Neural progenitor cell (in vitro differentiated cells): ENCODE data around the gene ACAD10. TPM values are rescaled to one million over a fixed set of nuclear protein-coding genes. Genes with fewer than 3 reads are reported as not detected.

ENCODE experiments used
- DNase-seq: peaks from one replicate; pipeline ENCODE4 v3.0.0-alpha.2; 2016; ENCODE audit warnings: low spot score
- H2AFZ ChIP-seq: fragments of 200-600 bp; sonication (generic); replicated peaks from 2 replicates; pipeline ENCODE4 v1.6.1; 2016; ENCODE audit warnings: antibody characterized with exemption
- H3F3A ChIP-seq: fragments of 200-600 bp; sonication (generic); 2 replicates; pipeline ENCODE4 v1.6.1; 2016; ENCODE audit warnings: antibody characterized with exemption, low read depth
- H3K27ac ChIP-seq: fragments of 200-600 bp; sonication (generic); 2 replicates; pipeline ENCODE4 v1.5.1; 2016; ENCODE audit warnings: mild to moderate bottlenecking
- H3K27me3 ChIP-seq: fragments of 200-600 bp; sonication (generic); 2 replicates; pipeline ENCODE4 v1.6.1; 2016; ENCODE audit warnings: mild to moderate bottlenecking, moderate library complexity
- H3K36me3 ChIP-seq: fragments of 200-600 bp; sonication (generic); 2 replicates; pipeline ENCODE4 v1.5.1; 2016
- H3K4me1 ChIP-seq: fragments of 200-600 bp; sonication (generic); 2 replicates; pipeline ENCODE4 v1.6.1; 2016; ENCODE audit warnings: mixed run types
- H3K4me2 ChIP-seq: fragments of 200-600 bp; sonication (generic); 2 replicates; pipeline ENCODE4 v1.6.1; 2016
- H3K4me3 ChIP-seq: fragments of 200-600 bp; sonication (generic); 2 replicates; pipeline ENCODE4 v1.5.1; 2016
- H3K79me2 ChIP-seq: fragments of 200-600 bp; sonication (generic); 2 replicates; pipeline ENCODE4 v1.6.1; 2016; ENCODE audit warnings: low read depth
- H3K9ac ChIP-seq: fragments of 200-600 bp; sonication (generic); 2 replicates; pipeline ENCODE4 v1.6.1; 2016
- H3K9me3 ChIP-seq: fragments of 200-600 bp; sonication (generic); 2 replicates; pipeline ENCODE4 v1.5.1; 2016; ENCODE audit warnings: low read depth
- H4K20me1 ChIP-seq: fragments of 200-600 bp; sonication (generic); 2 replicates; pipeline ENCODE4 v1.6.1; 2016; ENCODE audit warnings: low read depth
- H3K27ac Mint-ChIP-seq: 3 replicates; pipeline ENCODE4 v1.8.0; 2021; ENCODE audit warnings: mixed read lengths
- H3K27me3 Mint-ChIP-seq: 2 replicates; pipeline ENCODE4 v1.8.0; 2022; ENCODE audit warnings: low read depth, mild to moderate bottlenecking, inconsistent platforms, moderate library complexity, mixed read lengths; ENCODE audit not compliant: insufficient read depth
- H3K36me3 Mint-ChIP-seq: 3 replicates; pipeline ENCODE4 v1.8.0; 2021; ENCODE audit warnings: mixed read lengths
- H3K4me1 Mint-ChIP-seq: 3 replicates; pipeline ENCODE4 v1.8.0; 2021; ENCODE audit warnings: mixed read lengths
- H3K4me3 Mint-ChIP-seq: 3 replicates; pipeline ENCODE4 v1.8.0; 2021; ENCODE audit warnings: mild to moderate bottlenecking, moderate library complexity, mixed read lengths
- H3K9me3 Mint-ChIP-seq: 3 replicates; pipeline ENCODE4 v1.8.0; 2020; ENCODE audit warnings: mixed read lengths
- EZH2 ChIP-seq: fragments of 200-600 bp; sonication (generic); IDR thresholded peaks from 2 replicates; pipeline ENCODE4 v1.6.1; 2017; ENCODE audit warnings: antibody characterized with exemption, mild to moderate bottlenecking, moderate library complexity
- EZH2phosphoT487 ChIP-seq: fragments of 200-600 bp; sonication (generic); IDR thresholded peaks from 2 replicates; pipeline ENCODE4 v1.6.1; 2017; ENCODE audit warnings: antibody characterized with exemption
- total RNA-seq: library from RNA; depleted of rRNA; stranded (reverse); fragments of >200 nt; gene quantifications from 2 replicates; pipeline ENCODE4 v1.2.3, GENCODE V29; 2015; ENCODE audit warnings: low replicate concordance
- TF ChIP-seq, protein P1 (sequence below): fragments of 200-600 bp; sonication (generic); IDR thresholded peaks from 2 replicates; pipeline ENCODE4 v1.5.1; 2017; ENCODE audit warnings: antibody characterized with exemption, mild to moderate bottlenecking

Gene ACAD10
- total RNA-seq, 1 donor from 2014 or later: 13.8 TPM

DNA sequence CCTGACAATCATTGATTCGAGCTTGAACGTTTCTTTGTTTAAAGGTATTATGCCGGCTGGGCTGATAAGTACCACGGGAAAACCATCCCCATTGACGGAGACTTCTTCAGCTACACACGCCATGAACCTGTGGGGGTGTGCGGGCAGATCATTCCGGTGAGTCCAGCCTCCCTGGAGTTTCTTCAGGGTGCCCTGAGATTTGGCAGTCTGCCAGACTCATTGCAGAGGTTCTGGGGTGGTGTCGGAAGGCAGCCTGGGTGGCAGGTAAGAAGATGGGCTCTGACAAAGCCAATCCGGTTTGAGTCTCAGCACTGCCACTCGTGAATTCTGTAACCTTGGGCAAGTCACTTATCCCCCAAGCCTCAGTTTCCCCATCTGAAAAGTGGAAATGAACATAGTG is 103.9 kb downstream of the ACAD10 start:
- no peak for TF ChIP-seq EZH2phosphoT487
- TF ChIP-seq EZH2: no peak
- TF ChIP-seq, protein P1, sequence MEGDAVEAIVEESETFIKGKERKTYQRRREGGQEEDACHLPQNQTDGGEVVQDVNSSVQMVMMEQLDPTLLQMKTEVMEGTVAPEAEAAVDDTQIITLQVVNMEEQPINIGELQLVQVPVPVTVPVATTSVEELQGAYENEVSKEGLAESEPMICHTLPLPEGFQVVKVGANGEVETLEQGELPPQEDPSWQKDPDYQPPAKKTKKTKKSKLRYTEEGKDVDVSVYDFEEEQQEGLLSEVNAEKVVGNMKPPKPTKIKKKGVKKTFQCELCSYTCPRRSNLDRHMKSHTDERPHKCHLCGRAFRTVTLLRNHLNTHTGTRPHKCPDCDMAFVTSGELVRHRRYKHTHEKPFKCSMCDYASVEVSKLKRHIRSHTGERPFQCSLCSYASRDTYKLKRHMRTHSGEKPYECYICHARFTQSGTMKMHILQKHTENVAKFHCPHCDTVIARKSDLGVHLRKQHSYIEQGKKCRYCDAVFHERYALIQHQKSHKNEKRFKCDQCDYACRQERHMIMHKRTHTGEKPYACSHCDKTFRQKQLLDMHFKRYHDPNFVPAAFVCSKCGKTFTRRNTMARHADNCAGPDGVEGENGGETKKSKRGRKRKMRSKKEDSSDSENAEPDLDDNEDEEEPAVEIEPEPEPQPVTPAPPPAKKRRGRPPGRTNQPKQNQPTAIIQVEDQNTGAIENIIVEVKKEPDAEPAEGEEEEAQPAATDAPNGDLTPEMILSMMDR: no peak
- Mint-ChIP-seq H3K27me3 (peaks cover 2% of the 10 kb centered on the region), H3K4me3 (no peak overlapping the region), H3K27ac (no peak overlapping the region), H3K36me3 (peaks cover 20% of the 10 kb centered on the region), H3K9me3 (no peaks in the 10 kb centered on the region), H3K4me1 (no peaks in the 10 kb centered on the region)
- H3K9ac ChIP-seq: no peak overlapping the region
- H3K9me3 ChIP-seq: no peaks in the 10 kb centered on the region
- no peak overlapping the region for H3K4me3 ChIP-seq
- H3F3A ChIP-seq: no peaks in the 10 kb centered on the region
- H3K4me2 ChIP-seq: no peak overlapping the region
- no peak overlapping the region for H3K27ac ChIP-seq
- H3K79me2 ChIP-seq: no peaks in the 10 kb centered on the region
- DNase-seq: no peak
- H3K36me3 ChIP-seq: peaks cover 11% of the 10 kb centered on the region
- H2AFZ ChIP-seq: no peak overlapping the region
- no peaks in the 10 kb centered on the region for H3K4me1 ChIP-seq
- no peaks in the 10 kb centered on the region for H3K27me3 ChIP-seq
- H4K20me1 ChIP-seq: no peaks in the 10 kb centered on the region

GRCh38 chr12:111791507-111791906 is 105.7 kb downstream of the ACAD10 start:
- Histone ChIP-seq H2AFZ (no peak overlapping the region), H3K9ac (no peak overlapping the region), H3K36me3 (peaks cover 6% of the 10 kb centered on the region), H4K20me1 (no peaks in the 10 kb centered on the region), H3K9me3 (no peaks in the 10 kb centered on the region), H3K79me2 (no peaks in the 10 kb centered on the region), H3K27ac (no peak overlapping the region), H3K4me1 (no peaks in the 10 kb centered on the region), H3K27me3 (no peaks in the 10 kb centered on the region), H3F3A (no peaks in the 10 kb centered on the region), H3K4me3 (no peak overlapping the region), H3K4me2 (no peak overlapping the region)
- H3K4me1 Mint-ChIP-seq: no peaks in the 10 kb centered on the region
- no peak overlapping the region for H3K4me3 Mint-ChIP-seq
- TF ChIP-seq EZH2: no peak
- no peak for TF ChIP-seq EZH2phosphoT487
- TF ChIP-seq, protein P1: no peak
- no peaks in the 10 kb centered on the region for H3K9me3 Mint-ChIP-seq
- peaks cover 5% of the 10 kb centered on the region for H3K27me3 Mint-ChIP-seq
- no peak for DNase-seq
- no peak overlapping the region for H3K27ac Mint-ChIP-seq
- peaks cover 15% of the 10 kb centered on the region for H3K36me3 Mint-ChIP-seq

DNA sequence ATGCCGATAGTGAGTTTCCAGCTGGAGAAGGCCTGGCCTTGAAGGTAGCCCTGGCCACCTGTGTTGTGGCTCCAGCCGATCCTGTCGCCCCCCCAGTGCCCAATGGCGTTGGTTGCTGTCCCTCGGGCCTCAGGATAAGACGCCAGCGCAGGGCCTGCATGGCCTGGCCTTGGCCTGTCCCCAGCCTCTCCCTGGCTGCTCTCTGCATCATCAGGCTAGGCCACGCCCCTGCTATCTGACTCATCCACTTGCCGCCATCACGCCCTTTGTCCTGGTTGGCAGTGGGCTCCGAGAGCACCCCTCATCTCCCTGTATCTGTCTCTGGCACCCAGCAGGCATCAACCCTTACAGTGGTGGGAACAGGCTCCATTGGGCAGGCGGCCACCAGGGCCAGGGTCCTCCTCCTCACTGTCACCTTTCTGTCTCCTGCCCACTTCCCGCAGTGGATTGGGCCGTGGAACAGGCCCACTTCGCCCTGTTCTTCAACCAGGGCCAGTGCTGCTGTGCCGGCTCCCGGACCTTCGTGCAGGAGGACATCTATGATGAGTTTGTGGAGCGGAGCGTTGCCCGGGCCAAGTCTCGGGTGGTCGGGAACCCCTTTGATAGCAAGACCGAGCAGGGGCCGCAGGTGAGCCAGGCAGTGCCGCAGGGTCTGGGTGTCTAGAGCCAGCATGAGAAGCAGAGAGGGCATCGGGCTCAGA is 106.5 kb downstream of the ACAD10 start:
- H3K27me3 Mint-ChIP-seq: peaks cover 5% of the 10 kb centered on the region
- DNase-seq: no peak
- peaks cover 13% of the 10 kb centered on the region for H3K36me3 Mint-ChIP-seq
- H3K4me1 Mint-ChIP-seq: no peaks in the 10 kb centered on the region
- peaks cover 6% of the 10 kb centered on the region for H3K36me3 ChIP-seq
- H3K27ac ChIP-seq: no peak overlapping the region
- H3K27me3 ChIP-seq: no peaks in the 10 kb centered on the region
- no peaks in the 10 kb centered on the region for H3K9me3 Mint-ChIP-seq
- H3K4me1 ChIP-seq: no peaks in the 10 kb centered on the region
- no peaks in the 10 kb centered on the region for H3K9me3 ChIP-seq
- no peak overlapping the region for H3K9ac ChIP-seq
- H3F3A ChIP-seq: no peaks in the 10 kb centered on the region
- H3K27ac Mint-ChIP-seq: no peak overlapping the region
- H3K4me3 Mint-ChIP-seq: no peak overlapping the region
- no peak overlapping the region for H2AFZ ChIP-seq
- TF ChIP-seq EZH2: no peak
- no peaks in the 10 kb centered on the region for H3K79me2 ChIP-seq
- H3K4me3 ChIP-seq: no peak overlapping the region
- no peak overlapping the region for H3K4me2 ChIP-seq
- H4K20me1 ChIP-seq: no peaks in the 10 kb centered on the region

- no peak overlapping the region for H3K9ac ChIP-seq
- Mint-ChIP-seq H3K36me3 (peaks cover 14% of the 10 kb centered on the region), H3K9me3 (no peaks in the 10 kb centered on the region), H3K27me3 (peaks cover 5% of the 10 kb centered on the region), H3K4me3 (no peak overlapping the region), H3K27ac (no peak overlapping the region), H3K4me1 (no peaks in the 10 kb centered on the region)
- peaks cover 6% of the 10 kb centered on the region for H3K36me3 ChIP-seq
- H3K27me3 ChIP-seq: no peaks in the 10 kb centered on the region
- no peaks in the 10 kb centered on the region for H3F3A ChIP-seq
- H4K20me1 ChIP-seq: no peaks in the 10 kb centered on the region
- H3K4me2 ChIP-seq: no peak overlapping the region
- H2AFZ ChIP-seq: no peak overlapping the region
- no peaks in the 10 kb centered on the region for H3K79me2 ChIP-seq
- no peaks in the 10 kb centered on the region for H3K4me1 ChIP-seq
- H3K9me3 ChIP-seq: no peaks in the 10 kb centered on the region
- no peak overlapping the region for H3K27ac ChIP-seq
- no peak for TF ChIP-seq EZH2phosphoT487
- DNase-seq: no peak
- no peak overlapping the region for H3K4me3 ChIP-seq
These were observed 107.0 kb downstream of the ACAD10 start for GRCh38 chr12:111792856-111793235.
